ENCODE measurements around the gene EIF4G3.
A peak's percentile ranks its signal among the peaks of the same experiment; 100 is the strongest.

The EIF4G3 gene

GRCh38 chr1:20988943-20989342 lies 187.8 kb downstream of the EIF4G3 start:
- no peak for DNase-seq (ENCODE audit: low spot score)

- DNase-seq (ENCODE audit: low spot score): no peak
Measured at GRCh38 chr1:20987831-20988825, 188.6 kb downstream of the EIF4G3 start.

- no peak for DNase-seq (ENCODE audit: low spot score)
Measured at GRCh38 chr1:20983297-20983889, 193.3 kb downstream of the EIF4G3 start.

GRCh38 chr1:20982316-20982715 lies 194.4 kb downstream of the EIF4G3 start:
- DNase-seq (ENCODE audit: low spot score): no peak

- DNase-seq (ENCODE audit: low spot score): no peak
Measured at GRCh38 chr1:20981915-20982314, 194.8 kb downstream of the EIF4G3 start.

- DNase-seq (ENCODE audit: low spot score): no peak
Measured at GRCh38 chr1:20980051-20980450, 196.6 kb downstream of the EIF4G3 start.

- DNase-seq (ENCODE audit: low spot score): no peak
Measured at GRCh38 chr1:20978413-20978812, 198.3 kb downstream of the EIF4G3 start.

- no peak for DNase-seq (ENCODE audit: low spot score)
Measured at GRCh38 chr1:20975668-20976067, 201.0 kb downstream of the EIF4G3 start.

GRCh38 chr1:20974951-20975350 lies 201.7 kb downstream of the EIF4G3 start:
- DNase-seq (ENCODE audit: low spot score): no peak

GRCh38 chr1:20974069-20974468 lies 202.6 kb downstream of the EIF4G3 start:
- peak; percentile 17 for DNase-seq (ENCODE audit: low spot score)

GRCh38 chr1:20972855-20973254 lies 203.8 kb downstream of the EIF4G3 start:
- DNase-seq (ENCODE audit: low spot score): no peak

- DNase-seq (ENCODE audit: low spot score): no peak
Measured at GRCh38 chr1:20964540-20965484, 211.9 kb downstream of the EIF4G3 start.

- DNase-seq (ENCODE audit: low spot score): no peak
Measured at GRCh38 chr1:20962576-20963258, 214.0 kb downstream of the EIF4G3 start.

GRCh38 chr1:20958430-20958829 lies 218.3 kb downstream of the EIF4G3 start:
- DNase-seq (ENCODE audit: low spot score): no peak

GRCh38 chr1:20956272-20956671 lies 220.4 kb downstream of the EIF4G3 start:
- no peak for DNase-seq (ENCODE audit: low spot score)

GRCh38 chr1:20950679-20951078 lies 226.0 kb downstream of the EIF4G3 start:
- DNase-seq (ENCODE audit: low spot score): no peak

- no peak for DNase-seq (ENCODE audit: low spot score)
Measured at GRCh38 chr1:20949871-20950590, 226.7 kb downstream of the EIF4G3 start.

- no peak for DNase-seq (ENCODE audit: low spot score)
Measured at GRCh38 chr1:20948101-20948500, 228.6 kb downstream of the EIF4G3 start.

GRCh38 chr1:20947409-20947808 lies 229.3 kb downstream of the EIF4G3 start:
- no peak for DNase-seq (ENCODE audit: low spot score)

- peak; percentile 3 for DNase-seq (ENCODE audit: low spot score)
Measured at GRCh38 chr1:20936621-20937020, 240.1 kb downstream of the EIF4G3 start.

- DNase-seq (ENCODE audit: low spot score): peak; percentile 5
Measured at GRCh38 chr1:20936216-20936615, 240.5 kb downstream of the EIF4G3 start.

All from hepatic stellate cell (primary cell).